ENCODE measurements around the gene CNPY3. TPM values are rescaled to one million over a fixed set of nuclear protein-coding genes. Genes with fewer than 3 reads are reported as not detected.

Gene CNPY3
- total RNA-seq, result 24.3 and 29.0 TPM in 2 replicates

DNA sequence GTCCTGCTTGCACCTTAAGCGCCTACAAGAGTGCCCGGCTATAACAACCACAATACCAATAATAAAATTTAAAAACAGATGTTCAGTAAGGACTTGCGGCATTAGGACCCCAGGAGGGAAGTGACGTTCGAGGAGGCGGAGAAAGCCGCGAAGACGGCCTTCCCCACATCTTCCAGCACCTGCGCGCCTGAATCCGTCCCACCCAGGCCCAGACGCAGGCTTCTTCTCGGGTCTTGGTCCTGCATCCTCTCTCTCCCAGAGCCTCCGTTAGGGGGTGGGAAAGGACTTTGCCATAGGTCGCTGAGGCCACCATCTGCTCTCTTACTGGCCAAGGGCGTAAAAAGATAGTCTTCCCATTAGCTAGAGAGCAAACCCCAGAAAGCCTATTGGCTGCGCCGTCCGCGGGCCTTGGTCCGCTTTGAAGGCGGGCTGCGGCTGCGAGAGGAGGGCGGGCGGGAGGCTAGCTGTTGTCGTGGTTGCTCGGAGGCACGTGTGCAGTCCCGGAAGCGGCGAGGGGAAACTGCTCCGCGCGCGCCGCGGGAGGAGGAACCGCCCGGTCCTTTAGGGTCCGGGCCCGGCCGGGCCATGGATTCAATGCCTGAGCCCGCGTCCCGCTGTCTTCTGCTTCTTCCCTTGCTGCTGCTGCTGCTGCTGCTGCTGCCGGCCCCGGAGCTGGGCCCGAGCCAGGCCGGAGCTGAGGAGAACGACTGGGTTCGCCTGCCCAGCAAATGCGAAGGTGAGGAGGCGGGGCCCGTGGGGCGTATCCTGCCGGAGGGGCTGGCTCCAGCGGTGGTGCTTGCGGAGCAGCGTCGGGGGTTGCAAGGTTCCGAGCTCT, at the start of gene CNPY3:
CNPY3 (plus strand) TSS at position 495 of the 835 bp plus-strand sequence; CDS start at position 586, 91 bp downstream.

GRCh38 chr6:42915732-42916131, 13.5 kb upstream of the CNPY3 start, which contains the start of gene PTCRA:
Gene PTCRA (plus strand): TSS chr6:42916053. CDS start chr6:42916070, 17 bp downstream.

GRCh38 chr6:42960243-42961019, 31.2 kb downstream of the CNPY3 start, which contains the start of gene GNMT:
Gene GNMT (plus strand): TSS chr6:42960754. CDS start chr6:42960768, 14 bp downstream.

DNA sequence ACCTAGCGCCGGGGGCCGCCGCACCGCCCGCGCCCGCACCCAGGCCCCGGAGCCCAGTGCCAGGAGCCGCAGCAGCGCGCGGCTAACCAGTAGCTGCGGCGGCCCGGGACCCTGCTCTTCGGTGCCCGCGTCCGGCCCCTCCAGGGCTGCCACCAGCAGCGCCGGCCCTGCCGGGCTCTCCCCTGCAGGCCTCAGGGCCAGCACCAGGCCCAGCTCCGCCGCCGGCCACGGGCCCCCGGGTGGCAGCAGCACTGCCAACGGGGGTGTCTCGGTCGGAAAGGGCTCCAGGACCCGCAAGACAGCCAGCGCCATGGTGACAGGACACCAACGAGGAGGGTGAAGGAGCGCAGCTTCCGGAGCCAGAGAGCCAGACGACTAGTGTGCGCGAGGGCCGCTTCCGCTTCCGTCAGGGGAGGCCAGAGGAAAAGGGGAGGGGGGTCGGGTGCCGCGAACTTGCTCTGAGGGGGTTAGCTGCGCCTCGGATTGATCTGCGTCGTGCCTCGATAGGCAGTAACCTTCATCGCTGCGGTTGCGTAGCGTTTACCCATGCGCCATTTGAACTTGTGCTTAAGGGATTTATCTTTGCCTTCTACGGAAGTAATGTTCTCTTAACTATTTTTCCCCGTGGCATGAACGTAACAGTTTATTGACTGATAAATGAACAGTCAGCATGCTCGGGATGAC, 49.7 kb downstream of the CNPY3 start, which contains the start of gene PEX6:
PEX6 (minus strand) TSS at position 343 of the 684 bp plus-strand sequence; CDS start at position 312, 31 bp downstream.

GRCh38 chr6:42984001-42984923, 55.0 kb downstream of the CNPY3 start, which contains the start of gene PPP2R5D:
Gene PPP2R5D (plus strand): TSS chr6:42984570. CDS start chr6:42984678, 108 bp downstream.

Other genes starting within 250 kb of the CNPY3 start
- 0.69 and 0.87 TPM in 2 replicates for gene PRPH2, start 206.9 kb upstream of the CNPY3 start, total RNA-seq
- gene TBCC, start 183.4 kb upstream of the CNPY3 start, total RNA-seq, result 35.8 and 37.0 TPM in 2 replicates
- gene BICRAL, start 147.4 kb upstream of the CNPY3 start, total RNA-seq, result 5.1 and 5.8 TPM in 2 replicates
- gene RPL7L1, start 49.9 kb upstream of the CNPY3 start, total RNA-seq, result 96.3 and 122 TPM in 2 replicates
- 0.17 TPM in 1 of 2 replicates, not detected in the other for gene PTCRA, start 13.4 kb upstream of the CNPY3 start, total RNA-seq
- gene GNMT, start 31.3 kb downstream of the CNPY3 start, total RNA-seq, result 0.11 and 0.17 TPM in 2 replicates
- gene PEX6, start 49.7 kb downstream of the CNPY3 start, total RNA-seq, result 11.8 and 28.6 TPM in 2 replicates
- 22.3 and 31.3 TPM in 2 replicates for gene PPP2R5D, start 55.1 kb downstream of the CNPY3 start, total RNA-seq
- 36.4 and 37.4 TPM in 2 replicates for gene MEA1, start 84.5 kb downstream of the CNPY3 start, total RNA-seq
- 134 and 141 TPM in 2 replicates for gene KLHDC3, start 84.8 kb downstream of the CNPY3 start, total RNA-seq
- gene RRP36, start 92.1 kb downstream of the CNPY3 start, total RNA-seq, result 73.8 and 80.4 TPM in 2 replicates
- 18.4 and 23.4 TPM in 2 replicates for gene CUL7, start 124.4 kb downstream of the CNPY3 start, total RNA-seq
- gene MRPL2, start 130.0 kb downstream of the CNPY3 start, total RNA-seq, result 11.3 and 11.5 TPM in 2 replicates
- gene KLC4, start 130.2 kb downstream of the CNPY3 start, total RNA-seq, result 16.5 and 17.2 TPM in 2 replicates
- gene PTK7, start 146.8 kb downstream of the CNPY3 start, total RNA-seq, result 28.2 and 39.6 TPM in 2 replicates
- gene SRF, start 241.8 kb downstream of the CNPY3 start, total RNA-seq, result 11.8 TPM in 2 replicates